ENCODE results near the gene MYBPC1.
A peak's percentile ranks its signal among the peaks of the same experiment; 100 is the strongest.

DNA sequence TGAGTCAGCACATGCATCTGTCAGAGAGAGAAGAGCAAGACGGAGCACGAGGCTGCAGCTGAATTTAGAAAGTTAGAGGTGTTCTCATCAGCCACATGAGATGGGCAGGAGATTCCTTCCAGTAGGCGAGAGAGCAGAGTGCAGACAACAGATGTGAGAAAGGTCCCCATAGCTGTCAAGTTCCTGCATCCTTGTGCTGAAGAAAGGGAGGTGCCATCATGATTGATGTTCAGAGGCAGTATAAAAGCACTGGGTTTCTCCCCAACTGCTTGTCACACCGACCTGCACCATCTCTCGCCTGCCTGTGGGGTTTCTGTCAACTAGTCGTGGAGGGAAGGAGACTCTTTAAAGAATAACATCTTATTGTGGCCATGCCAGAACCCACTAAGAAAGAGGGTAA is at the start of gene MYBPC1:
- TF ChIP-seq, protein P1, sequence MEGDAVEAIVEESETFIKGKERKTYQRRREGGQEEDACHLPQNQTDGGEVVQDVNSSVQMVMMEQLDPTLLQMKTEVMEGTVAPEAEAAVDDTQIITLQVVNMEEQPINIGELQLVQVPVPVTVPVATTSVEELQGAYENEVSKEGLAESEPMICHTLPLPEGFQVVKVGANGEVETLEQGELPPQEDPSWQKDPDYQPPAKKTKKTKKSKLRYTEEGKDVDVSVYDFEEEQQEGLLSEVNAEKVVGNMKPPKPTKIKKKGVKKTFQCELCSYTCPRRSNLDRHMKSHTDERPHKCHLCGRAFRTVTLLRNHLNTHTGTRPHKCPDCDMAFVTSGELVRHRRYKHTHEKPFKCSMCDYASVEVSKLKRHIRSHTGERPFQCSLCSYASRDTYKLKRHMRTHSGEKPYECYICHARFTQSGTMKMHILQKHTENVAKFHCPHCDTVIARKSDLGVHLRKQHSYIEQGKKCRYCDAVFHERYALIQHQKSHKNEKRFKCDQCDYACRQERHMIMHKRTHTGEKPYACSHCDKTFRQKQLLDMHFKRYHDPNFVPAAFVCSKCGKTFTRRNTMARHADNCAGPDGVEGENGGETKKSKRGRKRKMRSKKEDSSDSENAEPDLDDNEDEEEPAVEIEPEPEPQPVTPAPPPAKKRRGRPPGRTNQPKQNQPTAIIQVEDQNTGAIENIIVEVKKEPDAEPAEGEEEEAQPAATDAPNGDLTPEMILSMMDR (IDR thresholded peaks at IDR 0.05 in 4 of 5, conservative IDR thresholded peaks at IDR 0.05 in 1 of 5), result peak; percentile 55 to 87 (median 73)
- TF ChIP-seq POLR2A (IDR thresholded peaks at IDR 0.05), result peak; percentile 87 to 97
